H1 (cell line): ENCODE data around the gene OXLD1. TPM values are rescaled to one million over a fixed set of nuclear protein-coding genes. Genes with fewer than 3 reads are reported as not detected.

Experiments
- YY1 ChIP-seq: IDR thresholded peaks from 2 replicates; pipeline ENCODE4 v1.6.1; 2011; ENCODE audit warnings: low read depth, mild to moderate bottlenecking, low read length
- polyA plus RNA-seq, 7 experiments: library from polyadenylated mRNA; depleted of rRNA in 3 of 7; stranded (reverse) in 5 of 7; unstranded in 2 of 7; fragments of >200 nt in 5 of 7; fragments of 200-250 nt in 2 of 7; gene quantifications; 1 replicate in 5 of 7; 2 replicates in 1 of 7; 4 replicates in 1 of 7; pipeline versions ENCODE4 v1.2.1 to v1.2.3, GENCODE V29; 2011 to 2013; ENCODE audit warnings: missing spikeins in 2 of 7, mixed read lengths in 2 of 7
- total RNA-seq: library from RNA; stranded (reverse); fragmentation: NEBNext Ultra II Directional; extraction: Animal tissue kit (Norgen Biotek cat#: 25700); gene quantifications from 2 replicates; pipeline ENCODE4 v1.2.1, GENCODE V29; 2021

The OXLD1 gene
- total and polyA plus RNA-seq, 2 of the 8 experiments (the other 6 are each of a cell fraction or from before 2014, with no cell fraction given), result 41.5 to 61.9 TPM

DNA sequence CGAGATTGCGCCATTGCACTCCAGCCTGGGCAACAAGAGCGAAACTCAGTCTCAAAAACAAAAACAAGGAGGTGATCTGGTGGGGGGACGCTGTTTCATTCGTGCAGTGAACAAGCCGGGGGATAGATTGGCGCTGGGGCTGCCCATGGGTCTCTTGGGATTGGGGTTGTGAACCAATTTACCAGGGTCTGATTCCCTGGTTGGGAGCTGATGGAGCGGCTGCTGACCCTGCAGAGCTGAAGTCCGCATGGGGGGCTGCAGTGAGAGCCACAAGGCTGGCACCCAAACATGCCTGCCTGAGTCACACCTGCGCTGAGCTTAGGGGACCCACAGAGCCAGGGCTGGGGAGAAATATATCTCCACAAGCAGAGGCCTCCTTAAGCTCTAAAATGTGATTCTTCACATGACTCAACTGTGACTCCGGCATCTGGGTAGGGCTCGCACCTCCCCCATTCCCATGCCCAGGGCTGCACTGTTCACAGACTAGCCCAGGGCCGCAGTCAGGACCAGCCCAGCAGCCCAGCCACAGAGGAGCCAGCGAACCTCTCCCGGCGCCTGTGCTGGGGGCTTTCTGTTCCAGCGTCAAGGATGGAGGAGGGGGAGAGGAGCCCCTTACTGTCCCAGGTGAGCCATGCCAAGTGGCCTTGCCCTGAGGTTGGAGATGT, 24.4 kb downstream of the OXLD1 start (continued):
- no peak for TF ChIP-seq YY1
